Erythroblast (primary cell): ENCODE measurements around the gene YPEL3.

Experiments used
- GATA1 ChIP-seq: IDR thresholded peaks from 2 replicates; pipeline ENCODE4 v1.6.1; 2011; ENCODE audit warnings: low read depth, mild to moderate bottlenecking, control low read depth, low read length, moderate library complexity
- POLR2A ChIP-seq: IDR thresholded peaks from 2 replicates; pipeline ENCODE4 v1.6.1; 2011; ENCODE audit warnings: mild to moderate bottlenecking, low read length

- TF ChIP-seq POLR2A (no peak), GATA1 (no peak)
Measured at GRCh38 chr16:30144017-30144416, 48.0 kb upstream of the YPEL3 start.
